HepG2 (cell line): Measurements from ENCODE around the gene SEC14L5. TPM values are rescaled to one million over a fixed set of nuclear protein-coding genes. Genes with fewer than 3 reads are reported as not detected.

Source experiments
- FOXK1 ChIP-seq: sonication (generic); formaldehyde crosslinking; IDR thresholded peaks from 2 replicates; pipeline ENCODE4 v1.4.0; 2020; ENCODE audit warnings: low read depth, missing genetic modification reagents, borderline replicate concordance
- KAT8 ChIP-seq: IDR thresholded peaks from 2 replicates; pipeline ENCODE4 v1.6.1; 2016; ENCODE audit warnings: missing genetic modification reagents, missing compliant biosample characterization
- NR3C1 ChIP-seq: sonication (generic); formaldehyde crosslinking; IDR thresholded peaks from 2 replicates; pipeline ENCODE4 v1.4.0; 2020; ENCODE audit warnings: missing genetic modification reagents
- PAWR ChIP-seq: sonication (generic); formaldehyde crosslinking; IDR thresholded peaks from 2 replicates; pipeline ENCODE4 v1.4.0; 2020; ENCODE audit warnings: missing genetic modification reagents, mild to moderate bottlenecking, borderline replicate concordance
- SMAD3 ChIP-seq: sonication (generic); formaldehyde crosslinking; IDR thresholded peaks from 2 replicates; pipeline ENCODE4 v1.4.0; 2020; ENCODE audit warnings: missing genetic modification reagents
- SMYD3 ChIP-seq: sonication (generic); formaldehyde crosslinking; IDR thresholded peaks from 2 replicates; pipeline ENCODE4 v1.8.1; 2023; ENCODE audit warnings: mild to moderate bottlenecking, missing genetic modification reagents
- SRY ChIP-seq: sonication (generic); formaldehyde crosslinking; IDR thresholded peaks from 2 replicates; pipeline ENCODE4 v1.8.0; 2022; ENCODE audit warnings: mild to moderate bottlenecking, missing genetic modification reagents
- ZNF225 ChIP-seq: sonication (generic); formaldehyde crosslinking; IDR thresholded peaks from 2 replicates; pipeline ENCODE4 v1.4.0; 2020; ENCODE audit warnings: mild to moderate bottlenecking, missing genetic modification reagents
- ZNF737 ChIP-seq: sonication (generic); formaldehyde crosslinking; IDR thresholded peaks from 2 replicates; pipeline ENCODE4 v1.5.0; 2020; ENCODE audit warnings: missing genetic modification reagents, mild to moderate bottlenecking, borderline replicate concordance
- ZNF776 ChIP-seq: sonication (generic); formaldehyde crosslinking; IDR thresholded peaks from 2 replicates; pipeline ENCODE4 v1.4.0; 2020; ENCODE audit warnings: mild to moderate bottlenecking, missing genetic modification reagents
- ZSCAN25 ChIP-seq: sonication (generic); formaldehyde crosslinking; IDR thresholded peaks from 2 replicates; pipeline ENCODE4 v1.8.0; 2022; ENCODE audit warnings: mild to moderate bottlenecking, missing genetic modification reagents
- polyA plus RNA-seq, 8 experiments: library from polyadenylated mRNA; depleted of rRNA in 3 of 8; stranded (reverse) in 7 of 8; unstranded in 1 of 8; fragments of >200 nt; fragmentation: Illumina TruSeq in 4 of 8; extraction: Trizol in 4 of 8; gene quantifications; 2 replicates each; pipeline versions ENCODE4 v1.2.1 to v1.2.3, GENCODE V29; 2011 to 2016; ENCODE audit warnings: low read depth in 4 of 8, missing spikeins in 1 of 8, mixed read lengths in 1 of 8; ENCODE audit not compliant: insufficient read depth in 1 of 8
- total RNA-seq, 5 experiments: library from RNA; depleted of rRNA; stranded (reverse); fragments of >200 nt; fragmentation: Illumina TruSeq; extraction: Trizol; gene quantifications; 2 replicates each; pipeline ENCODE4 v1.2.3, GENCODE V29; 2016; ENCODE audit warnings: low read depth in 1 of 5
- TF ChIP-seq, protein P1 (sequence below), 2 experiments: sonication (generic) in 1 of 2; formaldehyde crosslinking in 1 of 2; IDR thresholded peaks; 2 replicates each; pipeline versions ENCODE4 v1.5.1 to v1.6.1; 2011 to 2020; ENCODE audit warnings: borderline replicate concordance in 1 of 2, low read depth in 1 of 2, low read length in 1 of 2, mild to moderate bottlenecking in 1 of 2, missing genetic modification reagents in 1 of 2, moderate library complexity in 1 of 2
- TF ChIP-seq, protein P2 (sequence below): sonication (generic); formaldehyde crosslinking; IDR thresholded peaks from 2 replicates; pipeline ENCODE4 v1.5.0; 2020; ENCODE audit warnings: mild to moderate bottlenecking, missing genetic modification reagents
- TF ChIP-seq, protein P3 (sequence below): sonication (generic); formaldehyde crosslinking; IDR thresholded peaks from 2 replicates; pipeline ENCODE4 v1.4.0; 2020; ENCODE audit warnings: mild to moderate bottlenecking, missing genetic modification reagents
- TF ChIP-seq, protein P4 (sequence below): sonication (generic); formaldehyde crosslinking; IDR thresholded peaks from 2 replicates; pipeline ENCODE4 v1.4.0; 2020; ENCODE audit warnings: mild to moderate bottlenecking, missing genetic modification reagents
- TF ChIP-seq, protein P5 (sequence below): IDR thresholded peaks from 2 replicates; pipeline ENCODE4 v1.6.1; 2018; ENCODE audit warnings: missing genetic modification reagents, mild to moderate bottlenecking, missing compliant biosample characterization

SEC14L5 gene
- total and polyA plus RNA-seq, 2 of the 13 experiments (the other 11 are each of a cell fraction or from before 2014, with no cell fraction given), result 0.40 to 0.42 TPM

DNA sequence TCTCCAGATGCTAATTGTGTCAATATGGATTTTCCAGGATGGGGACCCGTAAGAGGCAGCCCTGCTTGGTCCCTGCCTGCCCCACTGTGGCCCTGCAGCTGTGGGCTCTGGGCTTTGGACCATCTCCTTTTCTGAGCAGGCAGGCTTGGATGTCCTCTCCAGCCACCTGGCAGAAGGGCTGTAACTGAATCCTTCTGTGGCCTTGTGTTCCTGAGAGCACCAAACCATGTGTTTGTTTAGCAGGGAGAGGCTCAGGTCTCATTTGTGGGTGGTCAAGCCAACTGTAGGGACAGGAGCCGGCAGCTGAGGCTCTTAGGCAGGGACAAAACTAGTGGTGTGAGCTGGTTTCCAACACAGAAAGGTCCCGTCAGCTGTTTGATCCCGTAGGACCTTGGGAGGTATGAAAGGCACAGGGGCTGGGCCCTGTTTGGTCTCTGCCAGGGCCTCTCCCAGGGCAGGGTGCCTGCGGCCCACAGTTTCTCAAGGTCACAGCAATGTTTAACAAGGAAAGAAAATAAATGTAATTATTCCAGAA is 18.5 kb downstream of the SEC14L5 start (continued):
- TF ChIP-seq, protein P1, sequence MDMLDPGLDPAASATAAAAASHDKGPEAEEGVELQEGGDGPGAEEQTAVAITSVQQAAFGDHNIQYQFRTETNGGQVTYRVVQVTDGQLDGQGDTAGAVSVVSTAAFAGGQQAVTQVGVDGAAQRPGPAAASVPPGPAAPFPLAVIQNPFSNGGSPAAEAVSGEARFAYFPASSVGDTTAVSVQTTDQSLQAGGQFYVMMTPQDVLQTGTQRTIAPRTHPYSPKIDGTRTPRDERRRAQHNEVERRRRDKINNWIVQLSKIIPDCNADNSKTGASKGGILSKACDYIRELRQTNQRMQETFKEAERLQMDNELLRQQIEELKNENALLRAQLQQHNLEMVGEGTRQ (IDR thresholded peaks at IDR 0.05; ENCODE audit: low read depth, low read length), result no peak
- TF ChIP-seq, protein P1 (CRISPR knock-in tag; IDR thresholded peaks at IDR 0.05; ENCODE audit: borderline replicate concordance), result no peak
- TF ChIP-seq, protein P2, sequence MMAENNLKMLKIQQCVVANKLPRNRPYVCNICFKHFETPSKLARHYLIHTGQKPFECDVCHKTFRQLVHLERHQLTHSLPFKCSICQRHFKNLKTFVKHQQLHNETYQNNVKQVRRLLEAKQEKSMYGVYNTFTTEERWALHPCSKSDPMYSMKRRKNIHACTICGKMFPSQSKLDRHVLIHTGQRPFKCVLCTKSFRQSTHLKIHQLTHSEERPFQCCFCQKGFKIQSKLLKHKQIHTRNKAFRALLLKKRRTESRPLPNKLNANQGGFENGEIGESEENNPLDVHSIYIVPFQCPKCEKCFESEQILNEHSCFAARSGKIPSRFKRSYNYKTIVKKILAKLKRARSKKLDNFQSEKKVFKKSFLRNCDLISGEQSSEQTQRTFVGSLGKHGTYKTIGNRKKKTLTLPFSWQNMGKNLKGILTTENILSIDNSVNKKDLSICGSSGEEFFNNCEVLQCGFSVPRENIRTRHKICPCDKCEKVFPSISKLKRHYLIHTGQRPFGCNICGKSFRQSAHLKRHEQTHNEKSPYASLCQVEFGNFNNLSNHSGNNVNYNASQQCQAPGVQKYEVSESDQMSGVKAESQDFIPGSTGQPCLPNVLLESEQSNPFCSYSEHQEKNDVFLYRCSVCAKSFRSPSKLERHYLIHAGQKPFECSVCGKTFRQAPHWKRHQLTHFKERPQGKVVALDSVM (CRISPR knock-in tag), result peak; percentile 53
- TF ChIP-seq SRY (CRISPR knock-in tag) (0 out of 2 replicates have a peak, but pooled peaks have one; percentile 36), SMYD3 (CRISPR knock-in tag) (no peak), ZNF737 (CRISPR knock-in tag) (no peak), ZSCAN25 (CRISPR knock-in tag) (peak; percentile 90), PAWR (CRISPR knock-in tag) (0 out of 2 replicates have a peak, but pooled peaks have one; percentile 58), ZNF776 (CRISPR knock-in tag) (no peak), KAT8 (CRISPR knock-in tag) (0 out of 2 replicates have a peak, but pooled peaks have one; percentile 21), ZNF225 (CRISPR knock-in tag) (peak; percentile 55; the same call in 1 of the 2 replicates), FOXK1 (peak; percentile 23; the same call in 1 of the 2 replicates), SMAD3 (CRISPR knock-in tag) (0 out of 2 replicates have a peak, but pooled peaks have one; percentile 26), NR3C1 (CRISPR knock-in tag) (no peak)
- TF ChIP-seq, protein P3, sequence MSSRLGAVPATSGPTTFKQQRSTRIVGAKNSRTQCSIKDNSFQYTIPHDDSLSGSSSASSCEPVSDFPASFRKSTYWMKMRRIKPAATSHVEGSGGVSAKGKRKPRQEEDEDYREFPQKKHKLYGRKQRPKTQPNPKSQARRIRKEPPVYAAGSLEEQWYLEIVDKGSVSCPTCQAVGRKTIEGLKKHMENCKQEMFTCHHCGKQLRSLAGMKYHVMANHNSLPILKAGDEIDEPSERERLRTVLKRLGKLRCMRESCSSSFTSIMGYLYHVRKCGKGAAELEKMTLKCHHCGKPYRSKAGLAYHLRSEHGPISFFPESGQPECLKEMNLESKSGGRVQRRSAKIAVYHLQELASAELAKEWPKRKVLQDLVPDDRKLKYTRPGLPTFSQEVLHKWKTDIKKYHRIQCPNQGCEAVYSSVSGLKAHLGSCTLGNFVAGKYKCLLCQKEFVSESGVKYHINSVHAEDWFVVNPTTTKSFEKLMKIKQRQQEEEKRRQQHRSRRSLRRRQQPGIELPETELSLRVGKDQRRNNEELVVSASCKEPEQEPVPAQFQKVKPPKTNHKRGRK (CRISPR knock-in tag), result peak; percentile 61; the same call in 1 of the 2 replicates
- TF ChIP-seq, protein P4, sequence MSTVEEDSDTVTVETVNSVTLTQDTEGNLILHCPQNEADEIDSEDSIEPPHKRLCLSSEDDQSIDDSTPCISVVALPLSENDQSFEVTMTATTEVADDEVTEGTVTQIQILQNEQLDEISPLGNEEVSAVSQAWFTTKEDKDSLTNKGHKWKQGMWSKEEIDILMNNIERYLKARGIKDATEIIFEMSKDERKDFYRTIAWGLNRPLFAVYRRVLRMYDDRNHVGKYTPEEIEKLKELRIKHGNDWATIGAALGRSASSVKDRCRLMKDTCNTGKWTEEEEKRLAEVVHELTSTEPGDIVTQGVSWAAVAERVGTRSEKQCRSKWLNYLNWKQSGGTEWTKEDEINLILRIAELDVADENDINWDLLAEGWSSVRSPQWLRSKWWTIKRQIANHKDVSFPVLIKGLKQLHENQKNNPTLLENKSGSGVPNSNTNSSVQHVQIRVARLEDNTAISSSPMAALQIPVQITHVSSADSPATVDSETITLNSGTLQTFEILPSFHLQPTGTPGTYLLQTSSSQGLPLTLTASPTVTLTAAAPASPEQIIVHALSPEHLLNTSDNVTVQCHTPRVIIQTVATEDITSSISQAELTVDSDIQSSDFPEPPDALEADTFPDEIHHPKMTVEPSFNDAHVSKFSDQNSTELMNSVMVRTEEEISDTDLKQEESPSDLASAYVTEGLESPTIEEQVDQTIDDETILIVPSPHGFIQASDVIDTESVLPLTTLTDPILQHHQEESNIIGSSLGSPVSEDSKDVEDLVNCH, result no peak
- TF ChIP-seq, protein P5, sequence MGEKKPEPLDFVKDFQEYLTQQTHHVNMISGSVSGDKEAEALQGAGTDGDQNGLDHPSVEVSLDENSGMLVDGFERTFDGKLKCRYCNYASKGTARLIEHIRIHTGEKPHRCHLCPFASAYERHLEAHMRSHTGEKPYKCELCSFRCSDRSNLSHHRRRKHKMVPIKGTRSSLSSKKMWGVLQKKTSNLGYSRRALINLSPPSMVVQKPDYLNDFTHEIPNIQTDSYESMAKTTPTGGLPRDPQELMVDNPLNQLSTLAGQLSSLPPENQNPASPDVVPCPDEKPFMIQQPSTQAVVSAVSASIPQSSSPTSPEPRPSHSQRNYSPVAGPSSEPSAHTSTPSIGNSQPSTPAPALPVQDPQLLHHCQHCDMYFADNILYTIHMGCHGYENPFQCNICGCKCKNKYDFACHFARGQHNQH, result peak; percentile 55; the same call in 1 of the 2 replicates
